Psoas muscle (tissue), 8 donors: ENCODE results near the gene MTUS2. TPM values are rescaled to one million over a fixed set of nuclear protein-coding genes. Genes with fewer than 3 reads are reported as not detected.

Experiments used
- ATAC-seq, 4 donors: fragments of 200-7000 bp; cut with Tn5 transposase; one replicate each; pipeline ENCODE4 v1.9.1; 2020; ENCODE audit warnings: moderate library complexity in 3 of 4, mild to moderate bottlenecking in 2 of 4
- DNase-seq, 2 donors: peaks; one replicate each; pipeline ENCODE4 v3.0.0-alpha.2; 2020
- H3K27ac ChIP-seq: fragments of 200-600 bp; one replicate; pipeline ENCODE4 v1.8.0; 2022
- H3K27me3 ChIP-seq, 3 donors: fragments of 200-600 bp in 1 of 3; one replicate each; pipeline versions ENCODE4 v1.6.1 to v1.8.0; 2013 to 2022; ENCODE audit warnings: low read length in 2 of 3, mild to moderate bottlenecking in 2 of 3, moderate library complexity in 1 of 3; ENCODE audit not compliant: insufficient read depth in 3 of 3
- H3K36me3 ChIP-seq, 2 donors: fragments of 200-600 bp in 1 of 2; one replicate each; pipeline versions ENCODE4 v1.6.1 to v1.8.0; 2013 to 2022; ENCODE audit warnings: low read depth in 1 of 2, mild to moderate bottlenecking in 1 of 2, moderate library complexity in 1 of 2; ENCODE audit not compliant: insufficient read depth in 1 of 2
- H3K4me1 ChIP-seq: fragments of 200-600 bp; one replicate; pipeline ENCODE4 v1.8.0; 2022
- H3K4me3 ChIP-seq: fragments of 200-600 bp; one replicate; pipeline ENCODE4 v1.8.0; 2022; ENCODE audit warnings: mild to moderate bottlenecking
- H3K9me3 ChIP-seq: fragments of 200-600 bp; one replicate; pipeline ENCODE4 v1.8.0; 2022
- CTCF ChIP-seq: fragments of 200-600 bp; IDR thresholded peaks from one replicate; pipeline ENCODE4 v1.8.0; 2022; ENCODE audit warnings: antibody characterized with exemption
- WGBS, 3 donors: extraction: QIAGEN DNeasy Blood & Tissue Kit; methylation state at CpG; one replicate each; pipeline versions ENCODE4 v1.1.6 to v1.1.7; 2013; 5-methylcytosine and 5-hydroxymethylcytosine counted together
- intact Hi-C, 2 donors: fragments of 100-400 bp; cut with DNase I; formaldehyde crosslinking; loops; one replicate each; pipeline versions ENCODE4 v1.11.0 to v1.14.2; 2022
- polyA plus RNA-seq, 3 donors: library from polyadenylated mRNA; stranded (reverse); fragments of 200-250 nt; gene quantifications; one replicate each; pipeline ENCODE4 v1.2.3, GENCODE V29; 2013
- total RNA-seq, 4 donors: library from RNA; stranded (reverse); fragmentation: NEBNext Ultra II Directional in 2 of 4; extraction: Animal tissue kit (Norgen Biotek cat#: 25700) in 2 of 4; gene quantifications; one replicate each; pipeline versions ENCODE4 v1.2.1 to v1.2.4, GENCODE V29; 2021 to 2023
- donor health status: healthy with polysubstance abuse.
- donor health status: DM: no; HTN: no; CAD: no; lungs with moderate emphysema.
- donor health status: Bipolar disorder and iron deficiency.
- donor health status: healthy.
- donor health status: DM: yes; HTN: yes; CAD: no.
- donor health status: DM: no; HTN: no; CAD: no.
- donor health status: DM: no; HTN: no; CAD: no.
- donor health status: DM: yes; HTN: yes; CAD: no.

MTUS2 gene
- total and polyA plus RNA-seq, 7 donors, result 0.03 to 0.79 (median 0.14) TPM; not detected in 2

GRCh38 chr13:29411481-29411880 lies 591.3 kb downstream of the MTUS2 start:
- no peak for ATAC-seq
- intact Hi-C loops, result no loop called here
- 69 to 95% (median 92%) methylated on average over 2 of the region's 2 CpGs for WGBS, 3 donors
- Histone ChIP-seq H3K9me3 (no peaks in the 10 kb centered on the region), H3K4me3 (no peak overlapping the region), H3K27ac (no peak overlapping the region), H3K27me3 (no peaks in the 10 kb centered on the region), H3K4me1 (no peaks in the 10 kb centered on the region), H3K36me3 (no peaks in the 10 kb centered on the region)
- TF ChIP-seq CTCF, result no peak
- DNase-seq, result no peak

GRCh38 chr13:29418026-29418425 lies 597.9 kb downstream of the MTUS2 start:
- TF ChIP-seq CTCF, result no peak
- DNase-seq, result no peak
- H3K36me3 ChIP-seq, result no peaks in the 10 kb centered on the region
- no peak overlapping the region for H3K4me3 ChIP-seq
- intact Hi-C loops, result no loop called here
- no peak for ATAC-seq
- no peaks in the 10 kb centered on the region for H3K27me3 ChIP-seq
- H3K4me1 ChIP-seq, result no peaks in the 10 kb centered on the region
- 72 to 82% (median 76%) methylated on average over 3 of the region's 3 CpGs for WGBS, 3 donors
- no peaks in the 10 kb centered on the region for H3K9me3 ChIP-seq
- no peak overlapping the region for H3K27ac ChIP-seq

- TF ChIP-seq CTCF, result no peak
- no peak overlapping the region for H3K4me3 ChIP-seq
- H3K4me1 ChIP-seq, result no peaks in the 10 kb centered on the region
- intact Hi-C loops, result no loop called here
- ATAC-seq (no peak), DNase-seq (no peak)
- no peak overlapping the region for H3K27ac ChIP-seq
- 68 to 82% (median 71%) methylated on average over 3 of the region's 3 CpGs for WGBS, 3 donors
- no peaks in the 10 kb centered on the region for H3K27me3 ChIP-seq
- H3K36me3 ChIP-seq, result no peaks in the 10 kb centered on the region
- H3K9me3 ChIP-seq, result no peaks in the 10 kb centered on the region
These were observed 601.0 kb downstream of the MTUS2 start for GRCh38 chr13:29421118-29421517.

GRCh38 chr13:29422015-29422414 lies 601.9 kb downstream of the MTUS2 start:
- Histone ChIP-seq H3K27me3 (no peaks in the 10 kb centered on the region), H3K36me3 (no peaks in the 10 kb centered on the region), H3K4me1 (no peaks in the 10 kb centered on the region), H3K9me3 (no peaks in the 10 kb centered on the region), H3K4me3 (no peak overlapping the region), H3K27ac (no peak overlapping the region)
- no peak for TF ChIP-seq CTCF
- no peak for DNase-seq
- ATAC-seq, result no peak
- intact Hi-C loops, result no loop called here
- 79 to 87% (median 86%) methylated on average over 5 of the region's 5 CpGs for WGBS, 3 donors

- DNase-seq, result no peak
- Histone ChIP-seq H3K9me3 (no peaks in the 10 kb centered on the region), H3K36me3 (no peaks in the 10 kb centered on the region), H3K27me3 (peaks cover 0 to 6% (median 0%) of the 10 kb centered on the region in 3 donors), H3K4me3 (no peak overlapping the region), H3K27ac (no peak overlapping the region), H3K4me1 (peaks cover 3% of the 10 kb centered on the region)
- WGBS, 3 donors, result 97 to 100% (median 98%) methylated on average over 1 of the region's 1 CpG
- no peak for TF ChIP-seq CTCF
- intact Hi-C loops, result no loop called here
- no peak for ATAC-seq
These were observed 602.9 kb downstream of the MTUS2 start for GRCh38 chr13:29423050-29423449.
